ENCODE data around the gene CHRNA5. TPM values are rescaled to one million over a fixed set of nuclear protein-coding genes. Genes with fewer than 3 reads are reported as not detected.

CHRNA5 gene
- total RNA-seq, 2 experiments from 2014 or later: 10.5 to 11.3 TPM

DNA sequence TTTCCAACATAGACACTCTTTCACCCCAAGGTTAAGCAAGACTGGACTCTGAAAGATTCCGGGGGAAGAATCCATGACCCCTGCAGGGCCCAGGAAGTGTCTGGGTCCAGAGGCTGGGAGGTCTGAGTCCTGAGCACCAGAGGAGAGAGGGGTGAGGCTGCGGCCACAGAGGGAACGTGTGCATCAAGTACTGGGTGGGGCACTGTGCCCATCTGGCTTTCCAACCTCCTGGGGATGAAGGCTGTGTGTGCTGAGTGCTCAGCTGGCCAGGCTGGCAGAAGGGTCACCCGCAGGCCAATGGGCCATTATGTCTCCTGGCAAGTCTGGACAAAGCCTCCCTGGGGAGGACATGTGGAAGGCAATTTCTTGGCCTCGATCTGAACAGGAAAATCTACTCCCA, 52.2 kb downstream of the CHRNA5 start:
- POLR2A ChIA-PET: no interaction called here
- CTCF ChIA-PET: no interaction called here

GRCh38 chr15:78618064-78618463, 52.7 kb downstream of the CHRNA5 start:
- ChIA-PET CTCF (interaction anchor here (1.5 kb wide), 2 partner anchors 21 to 92 kb away, joined by 8 to 9 read pairs; no protein-coding TSS in a partner anchor), POLR2A (no interaction called here)

GRCh38 chr15:78618490-78618934, 53.2 kb downstream of the CHRNA5 start:
- CTCF ChIA-PET: interaction anchor here (1.1 to 1.5 kb wide), 3 partner anchors 20 to 133 kb away, joined by 4 to 9 read pairs (median 8); no protein-coding TSS in a partner anchor

DNA sequence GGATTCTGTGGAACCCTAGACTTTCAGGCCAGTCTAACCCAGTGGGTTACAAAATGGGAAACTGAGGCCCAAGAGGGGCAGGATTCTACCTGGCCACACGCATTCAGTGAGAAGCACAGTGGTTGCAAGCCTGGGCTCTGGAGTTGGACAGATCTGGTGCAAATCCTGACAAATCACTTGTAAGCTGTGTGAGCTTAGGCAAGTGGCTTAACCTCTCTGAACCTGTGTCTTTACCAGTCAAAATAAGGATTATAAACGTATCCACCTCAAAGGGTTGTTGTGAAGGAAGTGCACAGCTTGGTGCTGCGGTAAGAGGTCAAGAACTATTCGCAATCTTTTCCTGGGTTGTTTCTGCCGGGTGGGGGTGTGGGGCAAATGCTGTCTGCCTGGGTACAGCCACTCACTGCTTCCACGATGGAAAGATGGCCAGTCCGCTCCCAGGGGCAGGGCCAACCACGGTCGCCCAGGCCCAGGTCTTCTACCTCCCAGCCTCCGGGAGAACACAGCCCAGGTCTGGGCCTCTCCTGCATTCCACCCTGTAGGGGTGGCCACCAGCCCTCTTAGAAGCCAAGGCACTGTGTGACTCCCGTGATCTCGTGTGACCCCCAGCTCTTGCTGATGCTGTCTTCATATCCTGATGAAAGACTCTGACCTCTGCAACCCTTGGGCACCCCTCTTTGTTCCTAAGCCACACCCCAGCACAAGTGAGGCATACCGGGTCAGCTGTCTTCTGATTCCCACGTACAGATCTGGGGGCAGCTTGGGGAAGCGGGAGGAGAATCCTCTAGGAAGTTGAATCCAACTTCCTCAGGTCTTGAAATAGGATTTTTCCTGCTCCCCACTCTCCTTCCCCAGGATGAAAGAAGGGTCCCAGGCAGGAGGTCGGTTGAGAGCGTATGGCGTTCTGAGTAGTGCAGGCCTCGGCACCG, 54.0 kb downstream of the CHRNA5 start:
- POLR2A ChIA-PET: no interaction called here
- CTCF ChIA-PET: interaction anchor here (1.1 to 1.5 kb wide), 4 partner anchors 20 to 132 kb away, joined by 4 to 9 read pairs (median 6); no protein-coding TSS in a partner anchor

More at GRCh38 chr15:78618490-78618934, 53.2 kb downstream of the CHRNA5 start:
- POLR2A ChIA-PET: no interaction called here

DNA sequence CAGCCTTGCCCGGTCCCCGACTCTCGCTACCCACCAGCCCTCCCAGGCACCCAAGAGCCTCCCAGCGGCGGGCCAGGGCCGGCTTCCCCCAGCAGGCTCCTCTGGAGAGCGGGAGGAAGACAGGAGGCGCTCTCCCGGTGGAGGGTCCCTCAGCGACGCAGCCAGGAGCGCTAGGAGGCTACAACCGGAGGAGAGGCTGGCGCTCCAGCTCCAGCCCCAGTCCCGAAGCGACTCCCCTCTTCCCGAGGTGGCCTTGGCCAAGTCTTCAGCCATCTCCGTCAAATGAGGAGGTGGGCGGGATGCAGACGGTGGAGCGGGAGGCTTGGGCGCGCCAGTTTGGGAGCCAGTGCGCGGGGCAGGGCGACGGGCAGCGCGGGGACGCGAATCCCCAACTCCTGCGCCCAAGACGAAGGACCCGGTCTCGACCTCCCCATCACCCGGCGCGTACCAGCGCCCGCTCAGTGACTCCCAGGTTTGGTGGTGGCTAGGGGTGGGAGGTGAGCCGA, 54.8 kb downstream of the CHRNA5 start:
- ChIA-PET POLR2A (no interaction called here), CTCF (interaction anchor here (1.3 kb wide), 1 partner anchor 121 kb away, joined by 4 read pairs; no protein-coding TSS in a partner anchor)

GRCh38 chr15:78620527-78621421, 55.5 kb downstream of the CHRNA5 start, which contains the start of gene CHRNA3:
CHRNA3 (minus strand) TSS chr15:78620996; CDS start chr15:78620794, 202 bp downstream.
- POLR2A ChIA-PET: no interaction called here
- CTCF ChIA-PET: interaction anchor here (1.0 kb wide), 1 partner anchor 89 kb away, joined by 3 read pairs; no protein-coding TSS in a partner anchor

DNA sequence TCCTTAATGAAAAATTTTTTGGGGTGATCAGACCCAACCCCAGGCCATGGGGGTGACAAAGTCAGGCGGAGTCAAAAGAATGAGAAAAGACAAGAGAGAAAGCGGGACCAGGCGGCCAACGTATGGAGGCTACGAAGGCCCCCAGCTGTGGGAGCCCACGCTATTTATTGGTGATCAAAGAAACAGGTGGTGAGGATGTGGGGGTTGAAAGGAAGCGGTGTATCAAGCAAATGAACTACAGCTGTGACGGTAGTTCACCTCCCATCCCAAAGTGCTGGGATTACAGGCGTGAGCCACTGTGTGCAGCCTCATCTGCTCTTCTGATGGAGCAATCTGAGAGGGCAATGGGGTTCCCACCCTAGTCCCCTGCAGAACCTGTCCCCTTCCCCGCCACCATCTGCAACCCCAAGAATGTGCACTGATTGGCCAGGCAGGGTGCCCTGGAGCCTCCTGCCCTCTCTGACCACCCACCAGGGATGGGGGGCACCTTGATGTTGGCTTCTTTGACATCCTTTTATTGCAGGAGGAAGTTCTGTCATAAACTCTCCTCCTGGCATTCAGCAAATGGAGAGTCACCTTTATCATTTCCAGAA, 56.6 kb downstream of the CHRNA5 start:
- POLR2A ChIA-PET: no interaction called here

GRCh38 chr15:78623786-78624497, 58.6 kb downstream of the CHRNA5 start:
- POLR2A ChIA-PET: no interaction called here
- CTCF ChIA-PET: no interaction called here

More for the DNA sequence above, 56.6 kb downstream of the CHRNA5 start:
- CTCF ChIA-PET: interaction anchor here (1.0 kb wide), 1 partner anchor 88 kb away, joined by 3 read pairs; no protein-coding TSS in a partner anchor

GRCh38 chr15:78624651-78625590, 59.6 kb downstream of the CHRNA5 start:
- ChIA-PET POLR2A (no interaction called here), CTCF (no interaction called here)

DNA sequence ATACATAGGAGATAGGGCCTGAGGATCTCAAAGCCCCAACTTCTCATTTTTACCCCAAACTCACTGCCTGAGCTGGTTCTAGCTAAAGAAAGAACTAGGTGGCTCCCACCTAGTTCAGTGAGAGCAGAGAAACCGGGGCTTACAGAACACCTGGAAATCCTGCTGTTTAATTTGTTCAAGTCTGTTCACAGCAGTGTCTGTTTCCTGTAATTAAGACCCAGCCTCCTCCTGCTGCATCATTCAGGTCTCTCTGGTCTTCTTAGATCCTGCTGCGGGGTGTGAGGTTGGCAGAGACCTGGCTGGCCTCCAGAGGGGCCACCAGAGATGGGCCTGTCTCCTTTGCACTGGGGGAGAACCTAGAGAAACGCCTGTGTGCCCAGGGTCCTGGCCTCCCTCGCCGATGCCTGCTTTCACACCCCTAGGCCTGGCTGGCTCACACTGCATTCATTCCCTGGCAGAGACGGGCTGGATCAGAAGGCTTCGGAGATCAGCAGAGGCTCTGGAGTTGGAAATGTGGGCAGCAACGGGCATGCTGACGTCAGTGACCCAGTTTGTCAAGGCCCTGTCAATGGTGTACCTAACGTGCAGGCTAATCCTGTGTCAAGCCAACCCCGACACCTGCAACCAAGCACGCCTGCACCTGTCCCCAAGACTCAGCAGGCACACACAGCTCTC, 60.4 kb downstream of the CHRNA5 start:
- POLR2A ChIA-PET: no interaction called here
- CTCF ChIA-PET: no interaction called here

- POLR2A ChIA-PET: no interaction called here
- CTCF ChIA-PET: no interaction called here
Observed at GRCh38 chr15:78626381-78626995, 61.2 kb downstream of the CHRNA5 start.

DNA sequence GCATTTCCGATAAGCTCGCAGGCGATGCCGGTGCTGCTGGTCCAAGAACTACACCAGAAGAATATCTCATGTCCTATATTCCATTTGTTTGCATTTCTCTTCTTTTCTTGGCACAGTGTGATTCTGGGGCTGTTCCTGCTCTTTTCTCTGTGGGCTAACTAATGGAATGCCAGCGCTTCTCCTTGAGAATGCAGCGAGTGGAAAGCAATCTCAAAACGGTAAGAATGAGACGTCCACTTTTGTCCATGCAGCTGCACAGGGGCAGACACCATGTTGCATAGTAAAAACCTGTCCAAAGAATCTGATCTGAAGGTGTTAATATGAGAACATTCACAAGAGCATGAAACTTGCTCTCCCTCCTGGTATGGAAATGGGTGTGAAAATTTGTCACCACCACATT, 62.0 kb downstream of the CHRNA5 start:
- POLR2A ChIA-PET: no interaction called here
- CTCF ChIA-PET: no interaction called here

GRCh38 chr15:78628227-78628626, 62.9 kb downstream of the CHRNA5 start:
- ChIA-PET POLR2A (no interaction called here), CTCF (no interaction called here)

GRCh38 chr15:78629031-78629715, 63.9 kb downstream of the CHRNA5 start:
- CTCF ChIA-PET: no interaction called here

GRCh38 chr15:78629716-78630065, 64.4 kb downstream of the CHRNA5 start:
- ChIA-PET POLR2A (no interaction called here), CTCF (no interaction called here)

More at GRCh38 chr15:78629031-78629715, 63.9 kb downstream of the CHRNA5 start:
- POLR2A ChIA-PET: no interaction called here

- POLR2A ChIA-PET: no interaction called here
- CTCF ChIA-PET: interaction anchor here (0.9 kb wide), 1 partner anchor 8 kb away, joined by 6 read pairs; no protein-coding TSS in a partner anchor
Observed at GRCh38 chr15:78630886-78631633, 65.7 kb downstream of the CHRNA5 start.

Measured in activated CD8-positive, alpha-beta memory T cell treated with anti-CD3 and anti-CD28 coated beads for 36 hours (primary cell).